ENCODE measurements around the gene C4A. TPM values are rescaled to one million over a fixed set of nuclear protein-coding genes. Genes with fewer than 3 reads are reported as not detected.
A peak's percentile ranks its signal among the peaks of the same experiment; 100 is the strongest.

Gene C4A
- total and polyA plus RNA-seq, 2 of the 8 experiments (the other 6 are each of a cell fraction or from before 2014, with no cell fraction given): 0.62 to 2.4 TPM

GRCh38 chr6:31952140-31952805, 29.6 kb upstream of the C4A start:
- Histone ChIP-seq H4K5ac (ENCODE audit: insufficient read length, low read depth, low read length) (no peak overlapping the region), H2BK12ac (ENCODE audit: low read depth, low read length) (no peak overlapping the region), H3K4me2 (ENCODE audit: insufficient read depth in 1 of 2, low read depth in 2 of 2, low read length in 2 of 2) (no peak overlapping the region), H3K4ac (replicated peaks; ENCODE audit: insufficient read length, low read depth, low read length) (no peak overlapping the region), H2BK120ac (replicated peaks; ENCODE audit: low read depth, low read length) (no peak overlapping the region), H4K20me1 (replicated peaks in 1 of 2; ENCODE audit: control insufficient read depth in 1 of 2, insufficient read depth in 2 of 2, low read length in 2 of 2) (peaks cover 0 to 2% of the 10 kb centered on the region in 2 experiments), H4K91ac (replicated peaks; ENCODE audit: insufficient read length, low read length) (no peak overlapping the region), H2AFZ (ENCODE audit: low read length) (no peak overlapping the region), H3K9me3 (ENCODE audit: insufficient read depth in 2 of 2, low read depth in 1 of 2, low read length in 1 of 2) (no peaks in the 10 kb centered on the region), H3K9ac (replicated peaks in 1 of 4; ENCODE audit: extremely low read depth in 1 of 4, low read depth in 3 of 4, low read length in 3 of 4) (no peak overlapping the region), H2BK5ac (ENCODE audit: low read depth, low read length) (no peak overlapping the region), H2BK15ac (ENCODE audit: low read length) (no peak overlapping the region), H2AK5ac (ENCODE audit: low read depth, low read length) (no peak overlapping the region), H3K23ac (ENCODE audit: insufficient read length) (no peak overlapping the region), H4K8ac (ENCODE audit: extremely low read depth, insufficient read depth, low read length) (no peak overlapping the region), H3K27ac (ENCODE audit: low read depth, low read length) (no peak overlapping the region), H3K23me2 (ENCODE audit: low read depth, low read length) (no peaks in the 10 kb centered on the region), H3K79me2 (ENCODE audit: control insufficient read depth in 1 of 2, insufficient read depth in 2 of 2, low read length in 2 of 2) (peaks cover 0 to 3% of the 10 kb centered on the region in 2 experiments; a peak in 1 of 4 replicates), H3K18ac (ENCODE audit: extremely low read depth, low read length) (no peak overlapping the region), H3K14ac (ENCODE audit: insufficient read length) (no peak overlapping the region), H3K56ac (replicated peaks; ENCODE audit: insufficient read length, low read depth, low read length) (no peak overlapping the region), H3K36me3 (ENCODE audit: control insufficient read depth in 2 of 4, insufficient read depth in 4 of 4, low read length in 3 of 4) (peaks cover 18 to 51% (median 46%) of the 10 kb centered on the region in 4 experiments; a peak in 7 of 8 replicates), H3K79me1 (ENCODE audit: low read depth, low read length) (no peaks in the 10 kb centered on the region), H3K27me3 (replicated peaks in 1 of 4; ENCODE audit: control insufficient read depth in 3 of 4, extremely low read depth in 1 of 4, insufficient read depth in 3 of 4, low read length in 3 of 4) (peaks cover 0 to 3% (median 1%) of the 10 kb centered on the region in 4 experiments; a peak in 2 of 7 replicates), H2BK20ac (ENCODE audit: low read length) (no peak overlapping the region), H3K4me3 (ENCODE audit: extremely low read depth in 1 of 4, insufficient read depth in 2 of 4, low read depth in 3 of 4, low read length in 4 of 4) (no peak overlapping the region), H3K4me1 (replicated peaks in 1 of 4; ENCODE audit: control insufficient read depth in 3 of 4, insufficient read depth in 4 of 4, low read length in 3 of 4) (0 out of 7 replicates have a peak, but pooled peaks cover 0 to 2% (median 0%) of the 10 kb centered on the region in 4 experiments)
- DNase-seq (ENCODE audit: low read depth in 1 of 2, low spot score in 2 of 2): peak in 1 of 2 experiments; percentile 76
- TF ChIP-seq RAD21 (IDR thresholded peaks at IDR 0.05 in 1 of 2, conservative IDR thresholded peaks at IDR 0.05 in 1 of 2; ENCODE audit: low read depth in 2 of 2, low read length in 2 of 2) (peak; percentile 66 to 74), KDM5A (IDR thresholded peaks at IDR 0.05; ENCODE audit: low read length) (no peak)
- TF ChIP-seq, protein P1, sequence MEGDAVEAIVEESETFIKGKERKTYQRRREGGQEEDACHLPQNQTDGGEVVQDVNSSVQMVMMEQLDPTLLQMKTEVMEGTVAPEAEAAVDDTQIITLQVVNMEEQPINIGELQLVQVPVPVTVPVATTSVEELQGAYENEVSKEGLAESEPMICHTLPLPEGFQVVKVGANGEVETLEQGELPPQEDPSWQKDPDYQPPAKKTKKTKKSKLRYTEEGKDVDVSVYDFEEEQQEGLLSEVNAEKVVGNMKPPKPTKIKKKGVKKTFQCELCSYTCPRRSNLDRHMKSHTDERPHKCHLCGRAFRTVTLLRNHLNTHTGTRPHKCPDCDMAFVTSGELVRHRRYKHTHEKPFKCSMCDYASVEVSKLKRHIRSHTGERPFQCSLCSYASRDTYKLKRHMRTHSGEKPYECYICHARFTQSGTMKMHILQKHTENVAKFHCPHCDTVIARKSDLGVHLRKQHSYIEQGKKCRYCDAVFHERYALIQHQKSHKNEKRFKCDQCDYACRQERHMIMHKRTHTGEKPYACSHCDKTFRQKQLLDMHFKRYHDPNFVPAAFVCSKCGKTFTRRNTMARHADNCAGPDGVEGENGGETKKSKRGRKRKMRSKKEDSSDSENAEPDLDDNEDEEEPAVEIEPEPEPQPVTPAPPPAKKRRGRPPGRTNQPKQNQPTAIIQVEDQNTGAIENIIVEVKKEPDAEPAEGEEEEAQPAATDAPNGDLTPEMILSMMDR (IDR thresholded peaks at IDR 0.05; ENCODE audit: control extremely low read depth in 1 of 3, insufficient read depth in 1 of 3, low read depth in 1 of 3, low read length in 3 of 3): peak; percentile 84 to 89 (median 88)
- FAIRE-seq: peak; percentile 19
- WGBS, 2 experiments (ENCODE audit: extremely low coverage in 1 of 2, insufficient coverage in 1 of 2, insufficient read length in 1 of 2, insufficient replicate concordance in 2 of 2, low coverage in 1 of 2, low lambda C conversion rate in 2 of 2, missing lambda C conversion rate in 1 of 2): 71% methylated on average over 5 of the region's 5 CpGs; no CpG with 5 or more reads in 1 of the 2 experiments
- ChIA-PET CTCF (ENCODE audit: partially characterized antibody) (interaction anchor here (0.7 to 5.8 kb wide), 36 partner anchors 9 to 316 kb away, joined by 3 to 84 read pairs (median 5); partner anchors contain the start of genes DXO, EHMT2, FKBPL and SKIC2), POLR2A (ENCODE audit: partially characterized antibody) (interaction anchor here (0.7 to 16.4 kb wide), 13 partner anchors 7 to 249 kb away, joined by 3 to 279 read pairs (median 4); partner anchors contain the start of genes ABHD16A, DXO, EHMT2 and HSPA1B)

All from H1 (cell line).